NCI-H2029 (cell line): ENCODE results near the gene FGF4.

Source experiments
- DNase-seq: peaks from one replicate; lab custom pipeline; 2025; lab: John Stamatoyannopoulos, UW

Gene FGF4, protein sequence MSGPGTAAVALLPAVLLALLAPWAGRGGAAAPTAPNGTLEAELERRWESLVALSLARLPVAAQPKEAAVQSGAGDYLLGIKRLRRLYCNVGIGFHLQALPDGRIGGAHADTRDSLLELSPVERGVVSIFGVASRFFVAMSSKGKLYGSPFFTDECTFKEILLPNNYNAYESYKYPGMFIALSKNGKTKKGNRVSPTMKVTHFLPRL

DNA sequence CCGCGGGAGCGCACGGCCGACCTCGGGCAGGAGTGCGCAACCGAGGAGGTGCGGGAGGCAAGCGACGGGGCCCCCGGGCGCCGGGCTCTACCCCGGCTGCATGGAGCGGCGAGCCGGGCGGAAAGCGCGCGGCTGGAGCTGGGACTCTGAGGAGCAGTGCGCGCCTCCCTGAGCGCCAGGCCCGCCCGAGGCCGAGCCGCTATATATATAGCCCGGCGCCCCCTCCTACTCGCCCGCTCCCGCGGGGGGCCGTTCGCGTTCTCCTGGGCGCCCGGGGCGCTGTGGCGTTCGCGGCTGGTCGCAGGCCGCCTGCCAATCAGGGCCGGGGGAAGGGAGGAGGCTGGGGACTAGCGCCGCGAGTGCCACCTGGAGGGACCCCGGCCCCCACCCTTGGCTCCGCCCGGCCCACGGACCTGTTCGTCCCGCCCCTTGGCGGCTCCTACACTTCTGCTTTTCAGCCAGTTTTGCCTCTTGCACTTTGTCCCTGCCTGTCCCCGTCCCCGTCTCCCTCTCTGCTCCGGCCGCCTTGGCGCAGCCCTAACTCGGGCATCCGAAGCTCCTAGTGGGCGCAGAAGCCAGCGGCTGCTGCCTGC, at the start of gene FGF4:
Gene FGF4, minus strand, starts transcription at position 179 of the 593 bp plus-strand sequence. CDS start 257 bp downstream, outside the sequence.
- DNase-seq, result no peak

DNA sequence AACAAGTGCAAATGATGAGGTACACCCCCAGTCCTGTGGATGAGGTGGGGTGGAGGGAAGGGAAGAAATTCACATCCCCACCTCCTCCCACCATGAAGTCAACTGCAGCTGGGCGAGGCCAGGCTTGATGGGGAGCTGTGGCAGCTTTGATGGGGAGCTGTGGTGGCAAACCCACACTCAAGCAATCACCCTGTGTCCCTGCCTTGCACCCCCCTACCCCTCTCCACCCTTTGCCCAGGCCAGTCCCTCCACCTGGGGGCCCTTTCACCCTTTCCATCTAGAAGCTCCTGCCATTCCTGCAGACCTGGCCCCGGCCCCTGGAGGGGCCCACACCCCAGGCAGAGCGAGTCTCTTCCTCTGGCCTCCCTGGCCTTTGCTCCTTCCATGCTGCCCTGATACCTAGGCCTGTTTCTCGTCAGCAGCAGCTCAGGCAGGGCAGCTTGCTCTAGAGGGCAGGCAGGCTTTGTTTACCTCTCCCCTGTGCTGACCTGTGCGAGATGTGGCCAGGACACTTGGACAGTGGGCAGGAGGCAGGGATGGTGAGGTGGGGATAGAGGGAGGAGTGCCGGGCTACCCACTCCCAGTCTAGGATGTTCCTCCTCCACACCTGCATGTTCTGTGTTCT, 48.6 kb upstream of the FGF4 start:
- DNase-seq, result no peak

DNA sequence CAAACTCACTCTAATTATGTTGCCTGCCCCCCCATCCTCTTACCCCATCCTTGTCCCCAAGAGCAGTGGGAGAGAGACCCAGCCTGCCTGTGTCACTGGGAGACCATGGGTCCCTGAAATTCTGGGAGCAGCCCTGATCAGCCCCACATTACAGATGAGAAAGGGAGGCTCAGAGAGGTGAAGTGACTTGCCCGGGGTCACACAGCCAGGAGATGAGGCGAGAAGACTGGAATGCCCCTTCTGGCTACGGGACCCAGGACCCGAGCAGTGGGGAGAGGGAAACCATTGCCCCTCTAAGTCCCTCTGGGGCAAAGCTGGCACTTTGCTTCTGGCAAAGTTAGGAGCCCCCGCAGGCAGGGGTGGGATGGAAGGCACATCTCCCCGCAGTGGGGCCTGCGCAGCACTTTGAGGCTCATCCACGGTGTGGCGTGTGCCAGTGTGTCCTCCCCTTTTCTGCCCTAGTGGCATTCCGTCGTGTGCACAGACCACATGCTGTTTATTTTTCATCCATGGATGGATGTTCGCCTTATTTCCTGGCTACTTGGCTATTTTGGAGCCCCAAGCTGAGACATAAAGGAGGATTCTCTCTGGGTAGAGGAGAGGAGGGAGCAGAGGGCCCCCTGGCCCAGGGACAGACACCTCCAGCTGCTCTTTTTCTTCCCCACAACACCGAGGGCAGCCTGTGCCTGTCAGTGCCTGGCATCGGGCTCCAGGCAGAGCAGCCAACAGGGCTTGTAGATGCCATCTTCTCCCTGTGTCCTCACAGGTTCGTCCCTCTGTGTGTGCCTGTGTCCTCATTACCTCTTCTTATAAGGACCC, 47.7 kb upstream of the FGF4 start:
- no peak for DNase-seq

DNA sequence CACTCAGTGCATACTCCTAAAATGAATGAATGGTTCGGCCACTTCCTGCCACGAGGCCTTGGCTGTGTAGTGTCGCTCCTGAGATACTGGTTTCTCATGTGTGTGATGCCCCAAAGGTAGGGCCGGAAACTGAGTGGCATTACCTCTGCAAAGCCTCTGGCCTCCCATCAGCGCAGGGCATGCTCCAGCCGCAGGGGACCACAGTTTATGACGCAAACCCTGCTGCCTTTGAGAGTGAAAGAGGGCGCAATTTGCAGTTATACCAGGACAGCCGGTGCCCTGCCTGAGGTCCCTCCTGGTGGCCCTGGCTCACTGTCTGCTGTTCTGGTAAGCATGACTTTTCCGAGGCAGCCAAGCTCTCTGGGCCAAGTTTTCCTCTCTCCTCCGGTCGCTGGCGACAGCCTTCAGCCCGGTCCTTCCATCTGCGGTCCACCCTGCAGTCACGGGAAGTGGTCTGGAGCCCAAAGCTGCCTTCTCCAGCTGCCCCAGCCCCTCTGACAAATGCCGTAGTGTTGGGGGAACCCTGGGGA, 46.4 kb upstream of the FGF4 start:
- DNase-seq, result no peak

DNA sequence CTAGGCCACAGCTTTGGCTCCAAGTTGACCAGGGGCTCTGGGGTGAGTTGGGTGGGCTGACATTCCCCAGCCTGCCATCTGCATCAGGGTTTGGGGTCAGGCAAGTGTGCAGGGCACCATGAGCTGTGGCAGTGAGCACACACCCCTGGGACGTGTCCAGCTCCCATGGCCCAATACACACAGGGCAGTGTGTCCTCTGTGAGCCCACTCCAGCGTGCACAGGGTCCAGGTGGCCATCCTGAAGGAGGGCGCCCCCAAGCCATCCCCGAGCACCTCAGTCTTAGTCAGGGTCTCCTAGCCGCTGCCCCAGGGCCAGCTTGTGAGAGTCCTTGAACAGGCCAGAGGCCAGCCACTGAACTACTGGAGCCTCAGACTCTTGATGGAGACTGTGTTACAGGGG, 45.3 kb upstream of the FGF4 start:
- no peak for DNase-seq

DNA sequence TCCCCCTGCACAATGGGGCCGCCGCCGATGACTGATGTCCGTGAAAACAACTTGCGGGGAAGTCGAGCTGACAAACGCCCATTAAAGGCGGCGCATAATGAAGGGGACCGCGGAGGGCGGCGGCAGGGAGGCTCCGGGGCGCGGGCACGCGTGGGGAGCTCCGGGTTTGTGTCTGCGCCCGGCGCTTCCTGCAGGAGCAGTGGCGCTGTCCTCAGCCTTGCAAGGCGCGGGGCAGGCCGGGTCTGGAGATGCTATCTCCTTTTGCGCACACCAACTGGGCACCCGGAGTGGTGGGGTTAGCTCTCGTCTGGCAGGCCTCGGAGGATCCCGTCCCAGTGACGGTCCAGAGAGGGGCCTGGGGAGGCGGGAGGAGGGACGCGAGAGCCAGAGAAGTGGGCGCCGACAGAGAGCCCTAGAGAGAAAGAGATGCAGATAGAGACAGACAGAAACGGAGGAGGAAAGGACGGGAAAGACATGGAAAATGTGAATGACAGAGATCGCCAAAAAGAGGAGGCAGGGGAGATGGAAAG, 44.5 kb upstream of the FGF4 start:
- DNase-seq, result no peak

DNA sequence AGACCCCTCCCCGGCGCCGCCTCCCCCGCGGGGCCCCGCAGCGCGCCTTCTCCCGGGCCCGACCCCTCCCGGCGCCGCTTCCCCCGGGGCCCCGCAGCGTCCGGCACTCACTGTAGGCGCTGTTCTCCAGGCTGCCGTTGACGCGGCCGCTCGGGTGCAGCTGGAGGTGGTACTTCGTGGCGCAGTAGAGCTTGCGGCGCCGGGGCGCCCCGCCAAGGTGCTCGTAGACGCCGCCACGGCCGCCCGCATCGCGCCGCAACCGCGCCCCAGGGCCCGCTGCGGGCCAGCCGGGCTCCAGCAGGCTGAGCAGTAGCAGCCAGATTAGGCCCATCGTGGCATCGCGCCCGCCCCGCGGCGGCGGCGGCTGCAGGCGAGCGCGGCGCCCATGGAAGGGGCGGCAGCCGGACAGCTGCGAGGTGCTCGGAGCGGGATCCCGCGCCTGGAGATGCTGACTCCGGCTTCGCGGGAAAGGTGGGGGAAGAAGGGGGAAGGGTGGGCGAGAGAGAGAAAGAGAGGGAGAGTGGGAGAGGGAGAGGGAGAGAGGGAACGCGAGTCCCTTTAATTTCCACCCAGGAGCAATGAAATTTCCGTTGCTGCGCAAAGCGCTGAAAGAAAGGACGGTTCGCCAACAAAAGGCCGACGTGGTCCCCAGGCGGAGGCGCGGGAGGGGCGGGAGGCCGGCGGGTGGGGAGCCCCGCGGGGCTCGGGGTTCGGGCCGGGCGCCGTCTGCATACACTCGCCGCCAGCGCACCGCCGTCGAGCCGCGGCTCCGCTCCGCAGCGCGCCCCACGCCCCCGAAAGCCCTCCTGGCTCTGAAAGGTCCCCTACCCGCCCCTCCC, 43.7 kb upstream of the FGF4 start, which contains the start of gene FGF3:
Gene FGF3, minus strand, starts transcription at position 814 of the 839 bp plus-strand sequence. Its CDS starts 483 bp downstream, at position 331.
- DNase-seq, result no peak

DNA sequence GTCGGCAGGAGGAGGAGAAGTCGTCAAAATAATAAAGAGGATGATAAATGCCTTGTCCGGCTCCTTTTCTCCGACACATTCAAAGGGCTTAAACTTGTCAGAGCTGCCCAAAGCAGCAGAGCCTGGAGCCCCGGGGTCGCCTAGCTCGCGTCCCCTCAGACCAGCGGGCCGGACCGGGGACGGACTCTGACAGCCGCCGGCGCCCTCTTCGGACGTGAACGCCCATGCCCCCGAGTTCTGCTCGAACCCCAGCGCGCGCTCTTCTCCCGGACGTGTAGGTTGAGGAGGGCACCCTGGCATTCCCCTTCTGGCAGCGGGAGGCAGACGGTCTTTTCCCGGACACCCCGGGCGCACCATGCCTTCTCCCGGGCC, 43.1 kb upstream of the FGF4 start:
- DNase-seq, result no peak

DNA sequence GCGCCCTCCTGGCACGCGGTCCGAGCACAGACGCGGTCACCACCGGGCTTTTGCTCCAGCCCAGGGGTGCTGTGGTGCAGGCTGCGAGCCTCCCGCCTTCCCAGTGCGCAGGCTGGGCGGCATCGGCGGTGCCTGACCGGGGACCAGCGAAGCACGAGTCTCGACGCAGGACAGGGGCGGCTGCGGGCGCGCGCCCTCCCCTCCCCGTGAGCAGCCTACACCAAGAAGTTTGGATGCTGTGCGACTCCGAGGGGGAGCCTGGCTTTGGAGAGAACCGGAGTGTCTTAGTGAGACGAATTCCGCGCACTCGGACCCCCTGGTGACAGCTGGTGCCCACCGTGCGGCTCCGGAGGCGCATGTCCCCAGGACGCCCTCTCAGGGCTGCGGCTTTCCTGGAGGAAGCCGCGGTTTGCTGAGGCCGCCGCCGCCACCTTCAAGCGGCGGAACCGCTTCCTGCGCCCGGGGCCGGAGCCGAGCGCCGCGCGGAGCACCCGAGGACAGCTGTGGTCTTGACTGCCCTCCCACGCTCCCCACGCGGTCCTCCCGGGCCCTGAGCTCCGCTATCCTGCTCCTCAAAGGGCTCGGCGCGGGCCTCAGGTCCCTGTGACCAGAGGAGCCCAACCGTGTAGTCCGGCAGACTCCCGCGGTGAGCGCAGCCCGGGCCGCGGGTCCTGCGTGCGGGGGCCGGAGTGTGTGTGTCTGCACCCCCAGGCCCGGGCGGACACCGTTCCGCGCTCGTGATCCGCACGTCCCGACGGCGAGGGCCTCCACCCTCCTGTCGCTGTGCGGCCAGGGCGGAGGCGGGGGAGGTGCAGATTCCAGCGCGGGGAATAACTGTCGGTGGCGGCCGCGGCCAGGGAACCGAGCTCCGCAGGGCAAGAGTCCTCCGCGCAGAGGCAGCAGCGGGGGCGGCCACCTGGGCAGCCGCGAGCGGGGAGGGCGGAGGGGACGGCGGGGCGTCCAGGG, 42.4 kb upstream of the FGF4 start:
- no peak for DNase-seq

DNA sequence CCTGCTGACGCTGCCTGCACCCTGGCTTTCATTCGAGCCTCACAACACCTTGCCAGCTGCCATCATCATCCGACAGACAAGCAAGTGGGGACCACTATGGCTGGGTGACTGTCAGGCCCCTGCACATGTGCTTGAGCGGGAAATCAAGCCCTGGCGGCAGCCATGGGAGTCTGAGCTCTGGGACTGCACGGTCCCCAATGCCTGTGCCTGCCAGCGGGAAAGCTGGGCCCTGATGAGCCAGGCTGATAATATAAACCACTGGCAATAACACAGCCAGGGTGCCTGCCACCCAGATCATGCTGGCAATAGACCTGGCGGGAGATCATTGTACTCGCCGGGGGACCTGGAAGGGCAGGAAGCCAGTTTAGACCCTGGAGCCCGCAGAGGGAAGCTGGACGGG, 41.5 kb upstream of the FGF4 start:
- no peak for DNase-seq

DNA sequence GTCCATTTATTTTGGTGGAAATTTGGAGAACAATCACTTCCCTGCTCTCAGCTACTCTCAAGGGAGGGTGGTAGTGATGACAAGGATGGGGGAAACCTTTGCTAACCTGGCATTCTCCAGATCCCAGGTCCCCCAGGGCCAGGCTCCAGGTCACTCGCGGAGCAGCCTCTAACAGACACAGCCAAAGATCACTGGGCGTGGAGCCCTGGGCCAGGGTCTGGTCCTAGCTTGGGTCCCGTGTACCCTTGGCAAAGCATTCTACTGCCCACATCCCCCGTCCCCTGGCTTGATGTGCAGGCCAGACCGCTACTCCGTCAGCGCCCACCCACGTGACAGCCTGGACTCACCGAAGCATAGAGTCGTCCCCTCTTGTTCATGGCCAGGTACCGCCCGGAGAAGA, 40.8 kb upstream of the FGF4 start:
- DNase-seq, result no peak

DNA sequence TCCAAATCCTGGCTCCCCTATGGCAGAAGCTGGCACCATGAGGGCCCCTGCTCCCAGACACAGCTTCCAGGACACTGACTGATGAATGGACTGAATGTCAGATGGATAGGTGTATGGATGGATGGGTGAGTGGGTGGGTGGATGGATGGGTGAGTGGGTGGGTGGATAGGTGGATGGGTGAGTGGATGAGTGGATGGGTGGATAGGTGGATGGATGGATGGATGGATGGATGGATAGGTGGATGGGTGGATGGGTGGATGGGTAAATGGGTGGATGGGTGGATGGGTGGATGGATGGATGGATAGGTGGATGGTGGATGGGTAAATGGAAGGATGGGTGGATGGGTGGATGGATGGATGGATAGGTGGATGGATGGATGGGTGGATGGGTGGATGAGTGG, 39.8 kb upstream of the FGF4 start:
- no peak for DNase-seq

DNA sequence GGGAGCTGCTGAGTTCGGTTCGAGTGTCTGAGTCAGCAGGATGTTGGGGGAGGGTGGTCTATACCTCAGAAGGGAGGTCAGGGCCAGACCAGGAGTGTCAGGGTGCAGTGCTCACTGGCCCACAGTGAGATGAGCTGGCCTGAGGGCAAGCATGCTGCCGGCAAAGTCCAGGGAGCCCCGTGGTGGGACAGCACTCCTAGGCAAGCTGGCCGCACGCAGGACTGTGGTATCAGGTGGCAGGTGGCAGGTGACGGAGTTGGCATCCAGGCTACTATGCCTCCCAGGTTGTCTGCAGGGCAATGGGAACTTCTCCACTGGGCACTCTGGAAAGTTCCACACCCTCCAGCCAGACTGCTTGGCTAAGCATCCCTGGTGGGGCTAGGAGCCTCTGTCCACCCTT, 39.3 kb upstream of the FGF4 start:
- no peak for DNase-seq

DNA sequence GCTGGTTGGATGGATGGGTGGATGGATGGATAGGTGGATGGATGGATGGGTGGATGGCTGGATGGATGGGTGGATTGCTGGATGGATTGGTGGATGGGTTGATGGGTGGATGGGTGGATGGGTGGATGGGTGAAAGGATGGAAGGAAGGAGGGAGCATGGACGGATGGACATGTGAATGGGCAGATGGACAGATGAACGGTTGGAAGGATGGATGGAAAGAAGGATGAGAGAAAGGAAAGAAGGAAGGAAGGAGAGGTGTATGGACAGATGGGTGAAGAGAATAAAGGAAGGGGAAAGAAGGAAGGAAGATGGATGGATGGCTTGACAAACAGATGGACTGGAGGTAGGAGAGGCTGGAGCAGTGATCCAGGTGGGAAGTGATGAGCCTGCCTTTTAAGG, 38.7 kb upstream of the FGF4 start:
- no peak for DNase-seq

DNA sequence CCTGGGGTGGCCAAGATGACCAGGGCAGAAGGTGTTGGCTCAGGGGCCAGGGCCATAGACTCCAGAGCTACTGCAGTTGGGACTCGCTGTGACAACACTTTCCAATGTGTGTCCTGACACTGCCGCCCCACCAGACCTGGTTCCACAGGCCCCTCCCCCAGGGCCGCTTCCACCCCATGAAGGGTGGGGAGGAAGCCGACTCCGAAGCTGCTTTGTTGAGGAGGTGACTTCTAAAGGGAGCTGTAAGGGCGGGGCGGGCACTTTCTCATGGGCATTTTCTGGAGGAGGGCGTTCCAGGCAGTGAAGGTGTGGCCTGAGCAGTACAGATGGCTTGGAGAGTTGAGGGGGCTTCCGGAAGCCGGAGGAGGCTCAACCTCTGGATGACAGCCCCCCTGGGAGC, 37.8 kb upstream of the FGF4 start:
- no peak for DNase-seq

DNA sequence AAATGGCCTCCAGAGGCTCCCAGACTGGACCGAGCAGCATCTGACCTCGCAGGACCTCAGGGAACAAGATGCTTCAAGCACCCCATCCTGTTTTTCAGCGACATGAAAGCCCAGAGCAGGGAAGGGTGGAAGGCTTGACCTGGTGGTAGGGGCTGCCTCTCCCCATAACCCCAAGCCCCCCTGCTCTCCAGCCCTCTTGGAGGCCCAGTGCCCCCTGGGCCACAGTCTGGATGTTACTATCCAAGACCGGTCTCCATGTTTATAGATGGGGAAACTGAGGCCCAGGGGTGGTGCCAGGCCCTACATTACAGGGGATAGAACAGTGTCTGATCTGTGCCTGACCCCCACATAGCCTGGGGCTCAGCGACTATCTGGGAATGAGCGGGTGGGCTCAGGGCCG, 37.1 kb upstream of the FGF4 start:
- no peak for DNase-seq

DNA sequence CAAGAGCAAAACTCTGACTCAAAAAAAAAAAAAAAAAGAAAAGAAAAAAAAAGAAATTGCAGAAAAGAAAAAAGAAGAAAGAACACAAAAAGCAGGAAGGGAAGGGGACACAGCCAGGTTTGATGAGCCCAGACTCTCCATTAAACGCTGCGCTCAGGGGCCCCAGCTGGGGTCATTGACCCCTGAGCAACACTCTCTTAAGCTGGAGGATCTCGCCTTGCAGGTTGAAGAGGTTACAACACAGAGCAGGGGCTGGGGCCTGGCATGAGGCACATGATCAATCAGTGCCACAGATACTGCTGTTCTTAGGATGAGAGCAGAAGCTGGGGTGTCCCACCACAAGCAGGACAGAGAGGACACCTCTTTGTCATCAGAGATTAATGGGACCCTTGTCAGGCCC, 36.3 kb upstream of the FGF4 start:
- no peak for DNase-seq

DNA sequence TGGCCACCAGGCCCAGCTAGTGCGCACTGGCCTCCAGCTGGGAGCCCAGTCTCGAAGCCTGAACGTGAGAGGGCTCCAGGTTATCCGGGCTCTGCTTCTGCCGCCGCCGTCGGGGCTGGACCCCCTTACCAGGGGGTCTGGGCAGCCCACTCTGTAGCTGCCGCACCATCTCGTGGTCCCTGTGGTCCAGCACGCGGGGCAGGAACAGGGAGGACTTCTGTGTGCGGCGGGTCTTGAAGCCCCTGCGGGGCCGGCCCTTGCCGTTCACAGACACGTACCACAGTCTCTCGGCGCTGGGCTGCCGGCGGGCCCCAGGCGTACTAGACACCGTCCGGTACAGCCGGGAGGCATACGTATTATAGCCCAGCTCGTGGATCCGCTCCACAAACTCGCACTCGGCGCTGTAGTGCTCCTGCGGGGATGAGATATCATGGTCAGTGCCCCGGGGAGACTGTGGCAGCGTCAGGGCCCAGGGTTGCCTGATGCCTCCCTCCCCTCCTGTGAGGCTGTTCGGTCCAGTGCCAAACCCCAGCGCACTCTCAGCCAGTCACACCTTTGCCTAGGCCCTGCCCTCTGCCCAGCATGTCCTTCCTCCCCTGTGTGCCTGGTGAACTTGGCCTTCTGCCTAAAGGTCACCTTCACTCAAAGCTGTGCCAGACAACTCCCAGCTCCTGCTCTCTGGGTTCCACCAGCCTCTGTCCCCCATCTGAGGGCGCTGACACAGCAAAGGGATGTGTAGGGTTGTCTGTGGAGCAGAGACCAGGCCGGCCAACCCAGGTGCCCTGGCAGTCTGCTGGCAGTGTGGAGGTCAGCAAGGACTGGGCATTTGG, 35.4 kb upstream of the FGF4 start:
- no peak for DNase-seq

DNA sequence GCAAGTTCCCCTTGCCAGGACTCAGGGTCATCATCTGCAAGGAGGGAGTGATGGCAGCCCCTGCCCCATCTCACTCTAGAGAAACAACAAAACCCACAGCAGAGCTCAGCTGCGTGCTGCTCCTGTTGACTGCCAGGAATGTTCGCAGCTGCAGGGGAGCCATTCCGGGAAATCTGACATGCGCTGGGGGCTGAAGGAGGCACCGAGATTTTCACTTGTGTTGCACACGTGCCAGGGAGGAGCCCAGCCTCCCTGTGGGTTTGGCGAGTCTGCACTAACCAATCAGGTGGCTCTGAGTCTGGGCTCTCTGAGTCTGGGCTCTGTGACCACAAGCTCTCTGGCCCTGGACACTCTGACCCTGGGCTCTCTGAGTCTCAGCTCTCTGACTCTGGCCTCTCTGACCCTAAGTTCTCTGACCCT, 33.5 kb upstream of the FGF4 start:
- no peak for DNase-seq
